ENCODE measurements around the gene UBL3.

The UBL3 gene

GRCh38 chr13:29746148-29746677 is 104.2 kb downstream of the UBL3 start:
- TF ChIP-seq CTCF (IDR thresholded peaks at IDR 0.05), result no peak

GRCh38 chr13:29745704-29746103 is 104.7 kb downstream of the UBL3 start:
- no peak for TF ChIP-seq CTCF (IDR thresholded peaks at IDR 0.05)

- no peak for TF ChIP-seq CTCF (IDR thresholded peaks at IDR 0.05)
Measured at GRCh38 chr13:29743201-29743786, 107.1 kb downstream of the UBL3 start.

GRCh38 chr13:29740961-29741360 is 109.5 kb downstream of the UBL3 start:
- TF ChIP-seq CTCF (IDR thresholded peaks at IDR 0.05), result no peak

GRCh38 chr13:29737061-29737460 is 113.4 kb downstream of the UBL3 start:
- TF ChIP-seq CTCF (IDR thresholded peaks at IDR 0.05), result no peak

GRCh38 chr13:29733147-29733611 is 117.2 kb downstream of the UBL3 start:
- TF ChIP-seq CTCF (IDR thresholded peaks at IDR 0.05), result no peak

GRCh38 chr13:29730253-29730652 is 120.2 kb downstream of the UBL3 start:
- TF ChIP-seq CTCF (IDR thresholded peaks at IDR 0.05), result no peak

GRCh38 chr13:29722415-29722814 is 128.0 kb downstream of the UBL3 start:
- no peak for TF ChIP-seq CTCF (IDR thresholded peaks at IDR 0.05)

Measured in LNCAP (cell line).